Aorta (tissue), 5 donors: ENCODE measurements around the gene LPP. TPM values are rescaled to one million over a fixed set of nuclear protein-coding genes. Genes with fewer than 3 reads are reported as not detected.

Experiments
- ATAC-seq: fragments of 200-7000 bp; cut with Tn5 transposase; one replicate; pipeline ENCODE4 v1.9.1; 2022; ENCODE audit warnings: moderate library complexity; ENCODE audit not compliant: low FRiP score
- DNase-seq, 2 donors: peaks; one replicate each; pipeline ENCODE4 v3.0.0-alpha.2; 2020
- H3K27ac ChIP-seq, 2 donors: one replicate each; pipeline ENCODE4 v1.5.1; 2013; ENCODE audit warnings: low read length in 2 of 2, mild to moderate bottlenecking in 2 of 2, moderate library complexity in 2 of 2, control low read depth in 1 of 2, inconsistent platforms in 1 of 2, low read depth in 1 of 2
- H3K27me3 ChIP-seq, 2 donors: one replicate each; pipeline ENCODE4 v1.6.1; 2013; ENCODE audit warnings: control low read depth in 1 of 2, low read length in 1 of 2, mild to moderate bottlenecking in 1 of 2, moderate library complexity in 1 of 2; ENCODE audit not compliant: insufficient read depth in 2 of 2, control insufficient read depth in 1 of 2
- H3K36me3 ChIP-seq, 2 donors: one replicate each; pipeline ENCODE4 v1.6.1; 2013; ENCODE audit warnings: control low read depth in 1 of 2, low read length in 1 of 2, mild to moderate bottlenecking in 1 of 2; ENCODE audit not compliant: insufficient read depth in 2 of 2, control insufficient read depth in 1 of 2
- H3K4me1 ChIP-seq, 2 donors: one replicate each; pipeline ENCODE4 v1.6.1; 2013; ENCODE audit warnings: low read length in 2 of 2, control low read depth in 1 of 2, mild to moderate bottlenecking in 1 of 2, moderate library complexity in 1 of 2; ENCODE audit not compliant: insufficient read depth in 2 of 2, control insufficient read depth in 1 of 2
- H3K4me3 ChIP-seq, 2 donors: one replicate each; pipeline ENCODE4 v1.5.1; 2013; ENCODE audit warnings: low read length in 2 of 2, control low read depth in 1 of 2, mild to moderate bottlenecking in 1 of 2
- H3K9me3 ChIP-seq: one replicate; pipeline ENCODE4 v1.6.1; 2013; ENCODE audit warnings: mild to moderate bottlenecking, low read length; ENCODE audit not compliant: control insufficient read depth
- WGBS, 2 donors: extraction: QIAGEN DNeasy Blood & Tissue Kit; methylation state at CpG; one replicate each; pipeline ENCODE4 v1.1.7; 2013; 5-methylcytosine and 5-hydroxymethylcytosine counted together
- intact Hi-C, 2 donors: fragments of 100-400 bp; cut with DNase I; formaldehyde crosslinking; loops; one replicate each; pipeline versions ENCODE4 v1.14.2 to v1.15.0; 2022
- polyA plus RNA-seq, 2 donors: library from polyadenylated mRNA; stranded (reverse); fragments of 200-250 nt; gene quantifications; one replicate each; pipeline ENCODE4 v1.2.3, GENCODE V29; 2013
- total RNA-seq, 2 donors: library from RNA; stranded (reverse); fragmentation: NEBNext Ultra II Directional; extraction: Animal tissue kit (Norgen Biotek cat#: 25700); gene quantifications; one replicate each; pipeline ENCODE4 v1.2.1, GENCODE V29; 2021
- donor health status: healthy with polysubstance abuse.
- donor health status: Bipolar disorder and iron deficiency.
- donor health status: DM: no; HTN: no; CAD: no.
- donor health status: DM: no; HTN: no; CAD: no.
- donor health status: DM: yes; HTN: yes; CAD: no.

LPP gene
- total and polyA plus RNA-seq, 4 donors: 37.7 to 2,536 (median 527) TPM

DNA sequence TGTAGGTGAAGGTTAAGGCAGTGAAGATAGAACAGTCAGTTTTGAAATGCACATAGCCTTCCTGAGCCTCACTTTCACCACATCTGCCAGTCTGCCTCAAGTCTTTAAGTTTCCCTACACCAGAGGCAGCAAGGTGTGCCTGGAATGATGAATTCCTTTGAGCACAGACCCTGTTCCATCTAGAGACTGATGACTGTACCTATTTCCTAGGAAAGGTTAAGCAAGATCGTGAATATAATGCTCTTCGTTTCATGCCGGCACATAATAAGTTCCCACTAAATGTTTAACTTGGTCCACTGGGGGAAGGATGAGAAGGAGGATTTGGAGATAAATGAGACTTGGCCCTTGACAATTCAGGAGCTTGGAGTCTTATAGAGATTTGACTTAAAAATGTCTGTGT lies 141.9 kb downstream of the LPP start:
- Histone ChIP-seq H3K4me3 (no peak overlapping the region), H3K27ac (peak overlapping the region; percentile 3 to 83), H3K4me1 (peaks cover 8 to 33% of the 10 kb centered on the region in 2 donors), H3K27me3 (no peaks in the 10 kb centered on the region), H3K9me3 (no peaks in the 10 kb centered on the region), H3K36me3 (no peaks in the 10 kb centered on the region)
- ATAC-seq (no peak), DNase-seq (no peak)
- intact Hi-C loops: no loop called here
- WGBS, 2 donors: 92 to 94% methylated on average over 3 of the region's 3 CpGs

DNA sequence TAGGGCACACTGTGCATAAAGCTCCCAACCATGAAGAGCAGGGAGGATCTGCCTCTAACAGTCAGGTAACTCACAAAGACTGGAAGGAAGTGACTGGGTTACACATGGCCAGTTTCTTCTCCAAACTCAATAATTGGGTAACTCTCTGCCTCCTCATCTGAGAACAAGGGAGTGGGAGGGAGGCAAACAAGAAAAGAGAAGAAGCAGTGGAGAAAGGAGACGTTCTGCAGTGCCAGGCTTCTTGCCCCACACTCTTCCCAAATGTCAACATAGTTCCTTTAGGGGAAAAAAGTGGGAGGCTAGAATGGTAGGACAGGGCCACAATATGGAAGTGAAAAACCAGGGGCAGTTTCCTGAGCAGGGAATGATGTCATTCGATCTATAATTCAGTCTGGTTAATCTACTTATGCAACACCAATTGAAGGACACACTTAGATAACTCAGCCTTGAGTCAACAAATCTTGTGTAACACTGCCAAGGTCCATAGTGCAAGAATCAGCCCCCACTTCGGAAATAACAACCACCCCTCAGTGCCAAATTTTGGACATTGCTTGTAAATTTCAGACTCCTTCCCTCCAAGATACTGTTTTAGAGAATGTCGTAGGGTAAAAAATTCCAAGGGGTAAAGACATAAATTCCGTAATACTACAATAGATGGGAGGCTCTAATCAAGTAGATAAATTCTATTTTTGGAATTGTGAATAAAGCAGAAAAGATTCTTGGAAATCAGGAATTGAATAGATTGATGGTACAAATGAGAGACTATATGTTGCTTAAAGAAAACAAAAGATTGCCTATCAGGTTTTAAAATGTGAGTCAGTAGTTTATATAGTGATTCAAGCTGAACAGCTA lies 143.0 kb downstream of the LPP start:
- H3K27ac ChIP-seq: peak overlapping the region; percentile 51 to 77

DNA sequence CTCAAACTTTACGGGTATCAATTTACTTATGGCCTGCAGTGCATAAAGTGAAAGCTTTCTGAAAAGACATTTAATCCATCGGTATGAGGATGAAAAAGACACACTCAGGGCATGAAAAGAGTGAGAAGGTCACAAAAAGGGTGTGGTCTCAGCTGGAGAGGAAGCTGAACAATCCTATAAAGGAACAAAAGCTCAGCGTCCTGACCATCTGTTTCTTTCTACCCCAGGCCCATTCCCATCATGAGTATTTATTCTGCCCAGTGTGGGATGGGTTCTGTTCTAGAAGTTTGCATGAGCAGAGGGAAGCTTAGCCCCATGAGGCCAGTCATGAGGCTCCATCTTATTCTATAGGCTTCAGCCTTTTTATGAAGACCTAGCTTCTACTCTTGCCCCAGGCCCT lies 144.6 kb downstream of the LPP start:
- Histone ChIP-seq H3K27me3 (no peaks in the 10 kb centered on the region), H3K36me3 (no peaks in the 10 kb centered on the region), H3K4me3 (no peak overlapping the region), H3K9me3 (no peaks in the 10 kb centered on the region), H3K27ac (peak overlapping the region in 1 of 2 donors; percentile 34), H3K4me1 (peaks cover 8 to 32% of the 10 kb centered on the region in 2 donors)
- intact Hi-C loops: no loop called here
- WGBS, 2 donors: 77 to 83% methylated on average over 3 of the region's 3 CpGs
- DNase-seq (no peak), ATAC-seq (no peak)

More for the DNA sequence above, 143.0 kb downstream of the LPP start:
- DNase-seq (no peak), ATAC-seq (peak; percentile 33)
- 6 to 15% methylated on average over 5 of the region's 5 CpGs for WGBS, 2 donors
- Histone ChIP-seq H3K27me3 (no peaks in the 10 kb centered on the region), H3K4me1 (peaks cover 8 to 34% of the 10 kb centered on the region in 2 donors), H3K4me3 (no peak overlapping the region), H3K36me3 (no peaks in the 10 kb centered on the region), H3K9me3 (no peaks in the 10 kb centered on the region)
- intact Hi-C loops: no loop called here

DNA sequence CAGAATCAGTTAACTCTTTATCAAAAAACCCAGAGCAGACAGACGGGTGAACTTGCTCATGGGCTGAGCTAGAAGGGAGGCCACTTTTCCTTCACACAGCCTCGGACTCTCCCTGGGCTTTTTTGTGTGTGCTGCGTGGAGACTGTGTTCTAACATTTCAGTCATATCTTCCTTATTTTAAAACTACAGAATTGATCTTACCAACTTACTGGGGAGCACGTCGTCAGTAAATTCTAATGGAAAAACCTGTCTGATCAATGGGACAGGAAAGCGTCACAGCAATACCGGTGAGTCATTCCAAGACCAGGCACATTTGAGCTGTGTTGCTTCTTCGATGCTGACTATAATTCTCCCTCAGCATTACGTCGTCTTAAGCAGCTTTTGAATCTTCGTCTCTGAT lies 145.1 kb downstream of the LPP start:
- 65 to 71% methylated on average over 11 of the region's 11 CpGs for WGBS, 2 donors

DNA sequence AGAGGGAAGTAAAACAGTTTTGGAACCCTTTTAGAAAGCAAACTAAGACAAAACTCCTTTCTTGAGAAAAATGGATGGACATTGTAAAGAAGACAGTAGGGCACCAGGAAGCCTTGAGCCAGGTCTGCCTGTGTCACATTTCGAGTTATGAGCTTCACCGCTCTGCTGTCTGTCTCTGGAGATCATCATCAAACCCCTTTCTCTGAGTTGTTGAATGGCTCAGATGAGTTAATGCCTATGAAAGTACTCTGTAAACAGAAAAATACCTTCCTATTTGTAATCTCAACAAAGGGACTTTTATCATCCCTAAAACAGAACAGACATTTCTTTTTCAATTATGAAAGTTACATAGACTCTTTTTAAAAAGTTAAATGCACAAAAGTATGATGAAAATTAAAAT lies 145.8 kb downstream of the LPP start:
- no peaks in the 10 kb centered on the region for H3K27me3 ChIP-seq
- H3K4me3 ChIP-seq: no peak overlapping the region
- no peaks in the 10 kb centered on the region for H3K36me3 ChIP-seq
- intact Hi-C loops: no loop called here
- WGBS, 2 donors: 91 to 95% methylated on average over 2 of the region's 2 CpGs
- H3K9me3 ChIP-seq: no peaks in the 10 kb centered on the region
- no peak for DNase-seq
- peak overlapping the region in 1 of 2 donors; percentile 79 for H3K27ac ChIP-seq
- peaks cover 7 to 28% of the 10 kb centered on the region in 2 donors for H3K4me1 ChIP-seq
- no peak for ATAC-seq

More for the DNA sequence above, 145.1 kb downstream of the LPP start:
- intact Hi-C loops: no loop called here
- Histone ChIP-seq H3K36me3 (no peaks in the 10 kb centered on the region), H3K4me1 (peaks cover 8 to 31% of the 10 kb centered on the region in 2 donors), H3K27ac (no peak overlapping the region), H3K27me3 (no peaks in the 10 kb centered on the region), H3K9me3 (no peaks in the 10 kb centered on the region), H3K4me3 (no peak overlapping the region)
- no peak for ATAC-seq
- DNase-seq: no peak

DNA sequence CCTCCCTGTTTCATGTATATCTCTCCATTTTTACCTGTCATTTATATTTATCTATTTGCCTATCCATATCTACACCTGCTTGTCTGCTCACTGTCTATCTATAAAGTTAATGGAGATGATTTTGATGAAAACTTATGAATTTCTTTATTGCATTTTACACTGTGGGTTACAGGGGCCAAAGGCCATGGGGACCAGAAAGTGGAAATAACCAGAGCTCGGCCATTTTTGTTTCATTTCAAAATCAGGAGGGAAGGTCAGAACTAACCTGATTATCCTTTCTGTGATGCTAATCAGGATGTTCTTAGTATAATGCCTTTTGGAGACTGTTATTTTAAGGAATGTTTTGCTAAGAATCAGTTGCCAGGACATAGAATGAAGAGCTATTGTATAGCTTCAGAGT lies 147.2 kb downstream of the LPP start:
- peaks cover 4 to 24% of the 10 kb centered on the region in 2 donors for H3K4me1 ChIP-seq
- 94% methylated on average over 1 of the region's 1 CpG for WGBS, 2 donors
- no peaks in the 10 kb centered on the region for H3K36me3 ChIP-seq
- no peak for ATAC-seq
- no peaks in the 10 kb centered on the region for H3K27me3 ChIP-seq
- intact Hi-C loops: no loop called here
- no peak overlapping the region for H3K4me3 ChIP-seq
- H3K9me3 ChIP-seq: no peaks in the 10 kb centered on the region
- DNase-seq: no peak
- H3K27ac ChIP-seq: no peak overlapping the region

DNA sequence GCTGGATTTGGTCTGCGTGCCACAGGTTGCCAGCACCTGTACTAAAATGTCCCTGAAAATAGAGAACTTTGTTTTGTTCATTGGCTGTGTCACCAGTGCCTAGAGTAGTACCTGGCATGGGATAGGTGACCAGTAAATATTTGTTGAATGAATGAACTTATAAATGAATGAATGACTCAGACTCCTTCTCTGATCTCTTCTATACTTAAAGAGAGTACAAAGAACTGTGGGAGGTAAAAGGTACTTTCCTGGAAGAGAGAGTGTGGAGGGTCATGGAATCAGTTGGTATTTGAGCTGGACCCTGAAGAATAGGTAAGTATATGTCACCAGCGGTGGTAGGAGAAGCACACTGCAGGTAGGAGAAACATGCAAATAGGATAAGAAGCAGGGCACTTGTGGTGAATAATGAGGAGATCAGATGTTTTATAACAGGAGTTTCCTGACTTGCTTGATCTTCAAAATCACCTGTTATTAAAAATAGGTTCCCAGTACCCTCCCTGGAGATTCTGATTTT lies 149.4 kb downstream of the LPP start:
- no peaks in the 10 kb centered on the region for H3K36me3 ChIP-seq
- no peak overlapping the region for H3K4me3 ChIP-seq
- DNase-seq (no peak), ATAC-seq (no peak)
- WGBS, 2 donors: 96 to 97% methylated on average over 2 of the region's 2 CpGs
- H3K9me3 ChIP-seq: no peaks in the 10 kb centered on the region
- no peaks in the 10 kb centered on the region for H3K27me3 ChIP-seq
- peaks cover 0 to 23% of the 10 kb centered on the region in 2 donors for H3K4me1 ChIP-seq
- no peak overlapping the region for H3K27ac ChIP-seq
- intact Hi-C loops: no loop called here

DNA sequence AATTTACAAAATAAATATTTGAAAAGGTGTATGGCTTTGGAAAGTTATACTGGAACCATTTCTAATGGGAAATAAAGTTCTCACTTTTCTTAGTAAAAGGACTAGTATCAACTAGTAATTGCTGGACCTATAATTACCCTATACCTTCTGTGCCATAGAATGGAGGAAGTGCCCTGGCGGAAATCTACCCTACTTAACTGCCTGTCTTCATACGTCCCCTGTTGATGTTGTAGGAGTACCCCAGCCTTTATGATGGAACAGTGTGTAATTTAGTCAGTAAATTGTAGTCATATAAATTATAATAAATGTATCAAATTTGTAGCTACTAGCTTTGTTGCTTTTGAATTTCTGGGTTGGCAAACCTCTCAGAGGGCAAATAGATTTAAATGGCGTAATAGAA lies 149.9 kb downstream of the LPP start:
- Histone ChIP-seq H3K27ac (no peak overlapping the region), H3K9me3 (no peaks in the 10 kb centered on the region), H3K4me3 (no peak overlapping the region), H3K4me1 (peaks cover 0 to 23% of the 10 kb centered on the region in 2 donors), H3K27me3 (no peaks in the 10 kb centered on the region), H3K36me3 (no peaks in the 10 kb centered on the region)
- 74 to 76% methylated on average over 3 of the region's 3 CpGs for WGBS, 2 donors
- ATAC-seq (no peak), DNase-seq (no peak)
- intact Hi-C loops: no loop called here

DNA sequence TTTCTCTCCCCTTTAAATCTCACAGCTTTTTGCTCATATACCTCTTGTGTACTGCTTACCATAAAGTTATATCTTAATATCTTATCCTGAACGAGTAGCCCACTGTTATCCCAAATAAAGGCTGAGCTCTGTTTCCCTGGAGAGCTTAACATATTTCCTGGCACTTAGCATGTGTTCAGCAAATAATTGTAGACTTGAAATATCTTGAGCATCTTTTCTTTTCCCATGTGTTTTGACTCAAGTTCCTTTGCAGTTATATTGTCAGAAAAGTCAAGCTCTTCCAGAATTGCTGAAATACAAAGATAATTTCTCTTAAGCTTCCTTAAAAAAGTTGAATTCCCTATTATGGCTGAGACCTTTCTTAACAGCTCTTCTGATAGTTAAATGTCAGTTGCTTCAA lies 150.5 kb downstream of the LPP start:
- Histone ChIP-seq H3K9me3 (no peaks in the 10 kb centered on the region), H3K27ac (no peak overlapping the region), H3K4me1 (peaks cover 0 to 17% of the 10 kb centered on the region in 2 donors), H3K36me3 (no peaks in the 10 kb centered on the region), H3K27me3 (no peaks in the 10 kb centered on the region), H3K4me3 (no peak overlapping the region)
- no peak for ATAC-seq
- DNase-seq: no peak
- intact Hi-C loops: no loop called here
- WGBS, 2 donors: 6 to 7% methylated on average over 1 of the region's 1 CpG
